NCI-H146 (cell line): ENCODE results near the gene SNRNP35.
"Not testable (repeated sequence)": the region's sequence is repeated elsewhere in the genome, so short reads cannot be mapped to it uniquely, and the experiment has no call there.

Experiments used
- DNase-seq: peaks from one replicate; lab custom pipeline; 2025; lab: John Stamatoyannopoulos, UW

Gene SNRNP35

GRCh38 chr12:123489580-123489979 is 31.6 kb downstream of the SNRNP35 start:
- DNase-seq, result no peak

GRCh38 chr12:123490089-123490488 is 32.1 kb downstream of the SNRNP35 start:
- no peak for DNase-seq

- DNase-seq, result no peak
Measured at GRCh38 chr12:123491056-123491455, 33.1 kb downstream of the SNRNP35 start.

GRCh38 chr12:123491481-123491880 is 33.5 kb downstream of the SNRNP35 start:
- no peak for DNase-seq

- DNase-seq, result peak; percentile 32
Measured at GRCh38 chr12:123492339-123493039, 34.5 kb downstream of the SNRNP35 start.

GRCh38 chr12:123494124-123494851 is 36.3 kb downstream of the SNRNP35 start:
- no peak for DNase-seq

GRCh38 chr12:123497065-123497464 is 39.1 kb downstream of the SNRNP35 start:
- DNase-seq, result no peak

GRCh38 chr12:123498126-123498825 is 40.3 kb downstream of the SNRNP35 start:
- DNase-seq, result no peak

GRCh38 chr12:123499332-123499731 is 41.4 kb downstream of the SNRNP35 start:
- no peak for DNase-seq

GRCh38 chr12:123502163-123502704 is 44.3 kb downstream of the SNRNP35 start:
- DNase-seq, result peak; percentile 52

GRCh38 chr12:123506059-123506842 is 48.3 kb downstream of the SNRNP35 start:
- no peak for DNase-seq

GRCh38 chr12:123506843-123507236 is 48.9 kb downstream of the SNRNP35 start:
- DNase-seq, result no peak

- no peak for DNase-seq
Measured at GRCh38 chr12:123512838-123513665, 55.1 kb downstream of the SNRNP35 start.

GRCh38 chr12:123513805-123514204 is 55.9 kb downstream of the SNRNP35 start:
- no peak for DNase-seq

- not testable (repeated sequence) for DNase-seq
Measured at GRCh38 chr12:123514582-123515221, 56.8 kb downstream of the SNRNP35 start.

GRCh38 chr12:123516216-123516780 is 58.4 kb downstream of the SNRNP35 start:
- DNase-seq, result no peak
